Measurements from ENCODE around the gene PRLR. TPM values are rescaled to one million over a fixed set of nuclear protein-coding genes. Genes with fewer than 3 reads are reported as not detected.

The PRLR gene
- total RNA-seq, 4 donors from 2014 or later, result 0.10 to 0.65 (median 0.39) TPM

DNA sequence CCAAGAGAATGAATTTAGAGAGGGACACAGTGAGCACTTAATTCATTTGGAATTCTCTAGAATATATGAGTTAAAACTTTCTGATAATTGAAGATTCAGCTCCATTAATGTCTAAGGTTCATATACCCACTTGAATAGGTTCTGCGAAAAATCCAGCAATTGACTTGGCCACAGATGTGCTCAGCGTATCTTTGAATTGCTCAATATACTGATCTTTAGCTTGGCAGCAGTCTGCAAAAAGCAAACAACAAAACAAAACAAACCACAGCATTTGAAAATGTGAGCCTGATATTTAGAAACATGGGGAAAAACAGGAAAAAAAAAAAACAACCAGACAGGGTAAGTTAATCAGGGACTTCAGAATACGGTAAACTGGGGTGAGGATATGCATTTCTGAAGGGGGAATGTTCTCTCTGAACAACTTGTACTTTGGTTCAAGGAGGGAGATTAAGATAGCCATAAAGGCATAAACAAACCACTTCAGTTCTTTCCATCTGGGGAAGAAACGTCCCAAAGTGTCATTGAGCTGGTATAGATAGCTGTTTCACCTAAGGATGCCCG is 203.9 kb downstream of the PRLR start:
- no peak overlapping the region for H3K4me3 ChIP-seq
- ATAC-seq (no peak), DNase-seq (no peak)
- in situ Hi-C loops (cut with MboI; ENCODE audit: low sequenced_read_pairs in 4 of 4) (no loop called here), intact Hi-C loops (cut with DNase I; ENCODE audit: low total_unique reads) (no loop called here)
- H3K4me1 ChIP-seq, result no peaks in the 10 kb centered on the region
- no peaks in the 10 kb centered on the region for H3K27me3 ChIP-seq
- H3K9me3 ChIP-seq, result no peaks in the 10 kb centered on the region
- H3K27ac ChIP-seq, result no peak overlapping the region
- H3K36me3 ChIP-seq, result no peaks in the 10 kb centered on the region
- TF ChIP-seq CTCF (IDR thresholded peaks at IDR 0.05 in 4 of 5, conservative IDR thresholded peaks at IDR 0.05 in 1 of 5) (no peak), POLR2A (IDR thresholded peaks at IDR 0.05) (no peak)

DNA sequence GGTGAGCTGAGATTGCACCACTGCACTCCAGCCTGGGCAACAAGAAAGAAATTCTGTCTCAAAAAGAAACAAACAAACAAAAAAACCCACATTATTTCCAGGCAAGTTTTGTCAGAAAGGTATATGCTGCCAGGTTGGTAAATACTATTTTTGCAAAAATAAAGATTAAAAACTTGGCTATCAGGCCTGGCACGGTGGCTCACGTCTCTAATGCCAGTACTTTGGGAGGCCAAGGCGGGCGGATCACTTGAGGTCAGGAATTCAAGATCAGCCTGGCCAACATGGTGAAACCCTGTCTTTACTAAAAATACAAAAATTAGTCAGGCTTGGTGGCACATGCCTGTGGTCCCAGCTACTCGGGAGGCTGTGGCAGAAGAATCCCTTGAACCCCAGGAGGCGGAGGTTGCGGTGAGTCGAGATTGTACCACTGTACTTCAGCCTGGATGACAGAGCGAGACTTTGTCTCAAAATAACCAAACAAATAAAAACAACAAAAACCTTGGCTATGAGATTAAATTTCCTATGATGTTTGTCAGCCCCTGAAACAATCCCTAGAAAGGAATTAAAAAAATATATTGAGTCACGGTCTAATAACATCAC is 205.3 kb downstream of the PRLR start:
- Histone ChIP-seq H3K27me3 (no peaks in the 10 kb centered on the region), H3K36me3 (no peaks in the 10 kb centered on the region), H3K9me3 (no peaks in the 10 kb centered on the region), H3K4me3 (no peak overlapping the region), H3K27ac (no peak overlapping the region), H3K4me1 (no peaks in the 10 kb centered on the region)
- intact Hi-C loops (cut with DNase I; ENCODE audit: low total_unique reads), result no loop called here
- TF ChIP-seq CTCF (IDR thresholded peaks at IDR 0.05 in 4 of 5, conservative IDR thresholded peaks at IDR 0.05 in 1 of 5) (no peak), POLR2A (IDR thresholded peaks at IDR 0.05) (no peak)
- DNase-seq (no peak), ATAC-seq (no peak)
- in situ Hi-C loops (cut with MboI; ENCODE audit: low sequenced_read_pairs in 4 of 4), result no loop called here

DNA sequence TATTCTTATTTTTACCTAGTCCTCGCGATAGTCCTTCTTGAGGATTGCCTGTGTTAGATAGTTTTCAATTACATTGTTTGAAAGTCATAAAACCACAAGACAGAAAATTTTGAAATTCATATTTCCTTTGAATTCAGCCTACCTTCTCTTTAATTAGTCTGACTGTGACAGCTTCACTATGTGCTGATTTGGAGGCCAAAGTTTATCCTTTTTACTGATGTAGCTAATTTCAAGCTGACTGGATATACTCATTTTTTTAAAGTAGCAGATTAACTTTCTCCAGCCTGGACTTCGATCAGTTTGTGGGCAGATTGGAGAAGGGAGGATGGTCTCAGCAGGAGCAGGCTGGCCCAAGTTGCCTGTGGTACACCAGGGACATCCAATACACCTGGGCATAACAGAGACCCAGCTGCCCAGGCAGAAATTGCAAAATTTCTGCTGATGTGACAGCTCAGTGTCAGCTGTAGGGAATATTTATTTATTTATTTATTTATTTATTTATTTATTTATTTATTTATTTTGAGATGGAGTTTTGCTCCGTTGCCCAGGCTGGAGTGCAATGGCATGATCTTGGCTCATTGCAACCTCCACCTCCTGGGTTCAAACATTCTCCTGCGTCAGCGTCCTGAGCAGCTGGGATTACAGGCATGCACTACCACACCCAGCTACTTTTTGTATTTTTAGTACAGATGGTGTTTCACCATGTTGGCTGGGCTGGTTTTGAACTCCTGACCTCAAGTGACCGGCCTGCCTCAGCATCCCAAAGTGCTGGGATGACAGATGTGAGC is 206.7 kb downstream of the PRLR start:
- Histone ChIP-seq H3K27ac (no peak overlapping the region), H3K4me1 (no peaks in the 10 kb centered on the region), H3K36me3 (no peaks in the 10 kb centered on the region), H3K4me3 (no peak overlapping the region), H3K9me3 (no peaks in the 10 kb centered on the region), H3K27me3 (no peaks in the 10 kb centered on the region)
- TF ChIP-seq POLR2A (IDR thresholded peaks at IDR 0.05), result no peak
- no peak for TF ChIP-seq CTCF (IDR thresholded peaks at IDR 0.05 in 4 of 5, conservative IDR thresholded peaks at IDR 0.05 in 1 of 5)
- in situ Hi-C loops (cut with MboI; ENCODE audit: low sequenced_read_pairs in 4 of 4), result no loop called here
- DNase-seq, result no peak
- ATAC-seq, result no peak
- intact Hi-C loops (cut with DNase I; ENCODE audit: low total_unique reads), result no loop called here

- no peaks in the 10 kb centered on the region for H3K27me3 ChIP-seq
- no peaks in the 10 kb centered on the region for H3K9me3 ChIP-seq
- H3K36me3 ChIP-seq, result no peaks in the 10 kb centered on the region
- H3K27ac ChIP-seq, result no peak overlapping the region
- H3K4me3 ChIP-seq, result no peak overlapping the region
- TF ChIP-seq CTCF (IDR thresholded peaks at IDR 0.05 in 4 of 5, conservative IDR thresholded peaks at IDR 0.05 in 1 of 5) (no peak), POLR2A (IDR thresholded peaks at IDR 0.05) (no peak)
- DNase-seq, result no peak
- in situ Hi-C loops (cut with MboI; ENCODE audit: low sequenced_read_pairs in 4 of 4) (no loop called here), intact Hi-C loops (cut with DNase I; ENCODE audit: low total_unique reads) (no loop called here)
- H3K4me1 ChIP-seq, result peaks cover 0 to 4% of the 10 kb centered on the region in 2 donors
- no peak for ATAC-seq
Observed at GRCh38 chr5:35016174-35017051, 213.9 kb downstream of the PRLR start.

Measured in gastrocnemius medialis (tissue), 4 donors.